ENCODE measurements around the gene COLEC12. TPM values are rescaled to one million over a fixed set of nuclear protein-coding genes. Genes with fewer than 3 reads are reported as not detected.
A peak's percentile ranks its signal among the peaks of the same experiment; 100 is the strongest.

The COLEC12 gene
- total and polyA plus RNA-seq, 2 experiments from 2014 or later: 23.2 to 28.3 TPM

DNA sequence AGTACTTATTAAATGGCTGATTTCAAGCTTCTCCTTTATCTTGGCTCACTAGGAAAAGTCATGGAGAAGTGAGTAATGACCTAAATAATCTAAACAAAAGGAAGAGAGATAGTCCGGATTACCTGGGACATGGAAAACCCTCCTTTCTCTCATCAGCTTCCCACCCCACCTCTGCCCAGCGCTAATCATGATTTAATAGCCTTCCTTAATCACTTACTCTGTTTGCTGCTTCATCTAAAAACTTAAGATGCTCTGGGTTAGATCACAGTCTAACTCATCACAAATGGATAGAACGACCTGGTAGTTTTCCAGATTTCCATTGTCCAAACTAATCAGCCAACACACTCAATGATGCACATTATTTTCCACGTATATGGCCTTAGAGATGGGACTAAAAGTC, 144.8 kb downstream of the COLEC12 start:
- TF ChIP-seq, protein P1, sequence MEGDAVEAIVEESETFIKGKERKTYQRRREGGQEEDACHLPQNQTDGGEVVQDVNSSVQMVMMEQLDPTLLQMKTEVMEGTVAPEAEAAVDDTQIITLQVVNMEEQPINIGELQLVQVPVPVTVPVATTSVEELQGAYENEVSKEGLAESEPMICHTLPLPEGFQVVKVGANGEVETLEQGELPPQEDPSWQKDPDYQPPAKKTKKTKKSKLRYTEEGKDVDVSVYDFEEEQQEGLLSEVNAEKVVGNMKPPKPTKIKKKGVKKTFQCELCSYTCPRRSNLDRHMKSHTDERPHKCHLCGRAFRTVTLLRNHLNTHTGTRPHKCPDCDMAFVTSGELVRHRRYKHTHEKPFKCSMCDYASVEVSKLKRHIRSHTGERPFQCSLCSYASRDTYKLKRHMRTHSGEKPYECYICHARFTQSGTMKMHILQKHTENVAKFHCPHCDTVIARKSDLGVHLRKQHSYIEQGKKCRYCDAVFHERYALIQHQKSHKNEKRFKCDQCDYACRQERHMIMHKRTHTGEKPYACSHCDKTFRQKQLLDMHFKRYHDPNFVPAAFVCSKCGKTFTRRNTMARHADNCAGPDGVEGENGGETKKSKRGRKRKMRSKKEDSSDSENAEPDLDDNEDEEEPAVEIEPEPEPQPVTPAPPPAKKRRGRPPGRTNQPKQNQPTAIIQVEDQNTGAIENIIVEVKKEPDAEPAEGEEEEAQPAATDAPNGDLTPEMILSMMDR (IDR thresholded peaks at IDR 0.05; ENCODE audit: poor library complexity): no peak
- TF ChIP-seq EZH2phosphoT487 (IDR thresholded peaks at IDR 0.05; ENCODE audit: low read depth, severe bottlenecking, unreplicated experiment): no peak
- TF ChIP-seq EZH2 (IDR thresholded peaks at IDR 0.05; ENCODE audit: borderline replicate concordance): no peak
- H3K27ac ChIP-seq: peak overlapping the region; percentile 78

DNA sequence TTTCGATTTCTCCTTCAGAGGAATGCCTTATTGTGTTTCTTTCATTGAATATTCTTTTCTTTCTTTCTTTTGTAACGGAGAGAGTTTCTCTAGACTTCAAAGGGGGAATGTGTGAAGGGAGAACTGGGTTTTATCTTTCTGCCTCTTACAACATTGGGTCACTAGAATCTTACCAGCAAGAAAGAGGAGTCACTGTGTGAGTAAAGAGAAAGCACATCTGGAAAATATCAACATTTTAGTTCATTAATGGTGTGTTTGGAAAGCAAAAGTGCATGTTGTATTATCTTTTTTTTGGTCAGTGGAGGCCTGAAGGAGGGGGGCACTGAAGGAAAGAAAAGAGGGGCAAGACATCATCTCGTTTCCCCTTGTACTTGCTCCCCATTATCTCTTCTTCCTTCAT, 146.0 kb downstream of the COLEC12 start:
- 58% methylated on average over 3 of the region's 3 CpGs for WGBS (ENCODE audit: low lambda C conversion rate, missing lambda C conversion rate)
- Histone ChIP-seq H3K9me2 (replicated peaks; ENCODE audit: insufficient read depth) (no peaks in the 10 kb centered on the region), H3K79me2 (no peaks in the 10 kb centered on the region), H3K4me2 (peak overlapping the region; percentile 39), H3K9me3 (ENCODE audit: low read depth) (no peaks in the 10 kb centered on the region), H2AFZ (no peak overlapping the region), H3K27ac (peak overlapping the region; percentile 78), H3K27me3 (no peaks in the 10 kb centered on the region), H3K4me3 (no peak overlapping the region), H3K4me1 (ENCODE audit: insufficient read depth) (peaks cover 22% of the 10 kb centered on the region), H4K20me1 (ENCODE audit: insufficient read depth, poor library complexity, severe bottlenecking) (no peaks in the 10 kb centered on the region), H3K36me3 (replicated peaks; ENCODE audit: insufficient read depth, low read depth) (no peaks in the 10 kb centered on the region)
- no peak for DNase-seq (ENCODE audit: low spot score)
- TF ChIP-seq EZH2phosphoT487 (IDR thresholded peaks at IDR 0.05; ENCODE audit: low read depth, severe bottlenecking, unreplicated experiment) (no peak), EZH2 (IDR thresholded peaks at IDR 0.05; ENCODE audit: borderline replicate concordance) (no peak)
- TF ChIP-seq, protein P1 (IDR thresholded peaks at IDR 0.05; ENCODE audit: poor library complexity): no peak

More for the DNA sequence above, 144.8 kb downstream of the COLEC12 start:
- no peaks in the 10 kb centered on the region for H3K36me3 ChIP-seq (replicated peaks; ENCODE audit: insufficient read depth, low read depth)
- no peak overlapping the region for H3K4me2 ChIP-seq
- no peaks in the 10 kb centered on the region for H3K79me2 ChIP-seq
- DNase-seq (ENCODE audit: low spot score): no peak
- H3K4me3 ChIP-seq: no peak overlapping the region
- H3K27me3 ChIP-seq: no peaks in the 10 kb centered on the region
- H3K9me3 ChIP-seq (ENCODE audit: low read depth): no peaks in the 10 kb centered on the region
- 55% methylated on average over 4 of the region's 4 CpGs for WGBS (ENCODE audit: low lambda C conversion rate, missing lambda C conversion rate)
- H4K20me1 ChIP-seq (ENCODE audit: insufficient read depth, poor library complexity, severe bottlenecking): no peaks in the 10 kb centered on the region
- H3K9me2 ChIP-seq (replicated peaks; ENCODE audit: insufficient read depth): no peaks in the 10 kb centered on the region
- H3K4me1 ChIP-seq (ENCODE audit: insufficient read depth): peaks cover 22% of the 10 kb centered on the region
- no peak overlapping the region for H2AFZ ChIP-seq

DNA sequence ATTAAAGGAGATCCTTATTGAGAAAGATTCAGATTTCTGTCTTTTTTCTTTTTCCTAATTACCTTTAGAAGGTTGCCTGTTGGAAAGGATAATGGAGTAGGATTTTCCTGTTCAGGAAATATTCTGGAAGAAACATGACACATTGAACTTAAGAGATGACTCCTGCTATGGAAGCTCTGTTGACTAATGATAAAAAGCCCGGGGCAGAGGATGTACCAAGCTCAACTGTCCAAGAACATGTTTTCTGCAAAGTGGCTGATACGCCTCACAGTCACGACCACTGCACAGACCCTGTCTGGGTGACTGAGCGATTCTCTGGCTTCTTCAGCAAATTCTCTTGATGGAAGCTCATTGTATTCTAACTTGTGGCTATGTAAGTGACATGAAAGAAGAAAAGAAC, 146.5 kb downstream of the COLEC12 start:
- H3K9me2 ChIP-seq (replicated peaks; ENCODE audit: insufficient read depth): no peaks in the 10 kb centered on the region
- no peaks in the 10 kb centered on the region for H4K20me1 ChIP-seq (ENCODE audit: insufficient read depth, poor library complexity, severe bottlenecking)
- peaks cover 22% of the 10 kb centered on the region for H3K4me1 ChIP-seq (ENCODE audit: insufficient read depth)
- no peak overlapping the region for H3K4me3 ChIP-seq
- WGBS (ENCODE audit: low lambda C conversion rate, missing lambda C conversion rate): 27% methylated on average over 4 of the region's 4 CpGs
- peak overlapping the region; percentile 78 for H3K27ac ChIP-seq
- no peak for TF ChIP-seq EZH2phosphoT487 (IDR thresholded peaks at IDR 0.05; ENCODE audit: low read depth, severe bottlenecking, unreplicated experiment)
- H3K9me3 ChIP-seq (ENCODE audit: low read depth): no peaks in the 10 kb centered on the region
- no peaks in the 10 kb centered on the region for H3K27me3 ChIP-seq
- DNase-seq (ENCODE audit: low spot score): peak; percentile 23
- H3K36me3 ChIP-seq (replicated peaks; ENCODE audit: insufficient read depth, low read depth): no peaks in the 10 kb centered on the region
- H3K4me2 ChIP-seq: peak overlapping the region; percentile 39
- H3K79me2 ChIP-seq: no peaks in the 10 kb centered on the region
- H2AFZ ChIP-seq: no peak overlapping the region

DNA sequence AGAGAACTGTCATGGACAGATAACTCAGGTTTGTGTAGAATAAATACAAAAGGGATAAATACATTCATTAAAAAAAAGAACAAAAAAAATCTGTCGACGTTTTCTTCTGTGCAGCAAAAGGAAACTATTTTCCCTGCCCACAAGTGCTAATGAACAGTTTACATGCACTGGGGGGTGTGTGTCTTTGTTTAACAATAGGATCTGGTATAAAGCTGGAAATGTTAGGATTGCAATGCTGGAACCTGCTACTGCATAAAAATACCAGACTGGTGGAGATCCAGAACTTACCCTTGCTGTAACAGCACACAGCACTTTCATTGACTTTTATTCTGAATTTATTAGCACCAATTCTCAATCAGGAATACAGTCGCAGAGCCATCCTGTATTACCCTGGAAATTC, 148.1 kb downstream of the COLEC12 start:
- Histone ChIP-seq H3K27ac (no peak overlapping the region), H2AFZ (no peak overlapping the region), H3K79me2 (no peaks in the 10 kb centered on the region), H3K27me3 (no peaks in the 10 kb centered on the region), H3K4me1 (ENCODE audit: insufficient read depth) (peaks cover 22% of the 10 kb centered on the region), H3K9me3 (ENCODE audit: low read depth) (no peaks in the 10 kb centered on the region), H3K36me3 (replicated peaks; ENCODE audit: insufficient read depth, low read depth) (no peaks in the 10 kb centered on the region), H4K20me1 (ENCODE audit: insufficient read depth, poor library complexity, severe bottlenecking) (no peaks in the 10 kb centered on the region), H3K4me2 (no peak overlapping the region), H3K4me3 (no peak overlapping the region), H3K9me2 (replicated peaks; ENCODE audit: insufficient read depth) (no peaks in the 10 kb centered on the region)
- TF ChIP-seq EZH2 (IDR thresholded peaks at IDR 0.05; ENCODE audit: borderline replicate concordance): no peak
- TF ChIP-seq, protein P1 (IDR thresholded peaks at IDR 0.05; ENCODE audit: poor library complexity): no peak
- no peak for TF ChIP-seq EZH2phosphoT487 (IDR thresholded peaks at IDR 0.05; ENCODE audit: low read depth, severe bottlenecking, unreplicated experiment)
- WGBS (ENCODE audit: low lambda C conversion rate, missing lambda C conversion rate): 96% methylated on average over 3 of the region's 3 CpGs
- no peak for DNase-seq (ENCODE audit: low spot score)
